Measurements from ENCODE around the gene INPP4B. TPM values are rescaled to one million over a fixed set of nuclear protein-coding genes. Genes with fewer than 3 reads are reported as not detected.

Gene INPP4B
- total RNA-seq, 1 experiment from 2014 or later = 17.6 TPM

DNA sequence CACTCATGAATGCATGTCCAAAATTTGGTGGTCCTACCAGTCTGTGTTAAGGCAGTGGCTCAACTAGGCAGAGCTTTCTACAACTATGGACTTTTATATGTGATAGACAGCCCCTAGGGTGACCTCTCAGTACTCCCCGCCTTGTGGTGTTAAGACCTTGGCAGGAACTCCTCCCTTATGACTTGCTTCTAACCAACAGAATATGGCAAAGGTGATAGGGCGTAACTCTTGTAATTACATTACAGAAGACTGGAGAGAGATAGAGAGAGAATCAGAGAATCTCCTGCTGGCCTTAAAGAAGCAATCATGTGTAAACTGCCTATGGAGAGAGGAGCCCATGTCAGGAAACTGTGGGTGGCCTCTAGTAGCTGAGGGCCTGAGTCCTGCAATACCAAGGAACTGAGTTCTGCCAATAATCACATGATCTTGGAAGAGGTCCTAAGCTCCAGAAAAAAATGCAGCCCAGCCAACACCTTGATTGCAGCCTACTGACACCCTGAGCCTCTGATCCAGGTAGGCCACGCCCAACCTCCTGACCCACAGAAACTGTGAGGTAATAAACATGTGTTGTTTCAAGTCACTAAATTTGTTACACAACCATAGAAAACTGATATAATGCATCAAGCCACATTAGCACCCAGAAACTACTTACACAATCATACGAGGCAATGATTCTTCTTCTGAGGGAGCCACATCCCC, 68.9 kb downstream of the INPP4B start:
- no peaks in the 10 kb centered on the region for H3K27me3 Mint-ChIP-seq (ENCODE audit: insufficient read depth, unreplicated experiment)
- intact Hi-C loops (cut with micrococcal nuclease) = no loop called here
- H3K27ac Mint-ChIP-seq (ENCODE audit: low read depth, unreplicated experiment) = peak overlapping the region; percentile 77
- TF ChIP-seq, protein P1, sequence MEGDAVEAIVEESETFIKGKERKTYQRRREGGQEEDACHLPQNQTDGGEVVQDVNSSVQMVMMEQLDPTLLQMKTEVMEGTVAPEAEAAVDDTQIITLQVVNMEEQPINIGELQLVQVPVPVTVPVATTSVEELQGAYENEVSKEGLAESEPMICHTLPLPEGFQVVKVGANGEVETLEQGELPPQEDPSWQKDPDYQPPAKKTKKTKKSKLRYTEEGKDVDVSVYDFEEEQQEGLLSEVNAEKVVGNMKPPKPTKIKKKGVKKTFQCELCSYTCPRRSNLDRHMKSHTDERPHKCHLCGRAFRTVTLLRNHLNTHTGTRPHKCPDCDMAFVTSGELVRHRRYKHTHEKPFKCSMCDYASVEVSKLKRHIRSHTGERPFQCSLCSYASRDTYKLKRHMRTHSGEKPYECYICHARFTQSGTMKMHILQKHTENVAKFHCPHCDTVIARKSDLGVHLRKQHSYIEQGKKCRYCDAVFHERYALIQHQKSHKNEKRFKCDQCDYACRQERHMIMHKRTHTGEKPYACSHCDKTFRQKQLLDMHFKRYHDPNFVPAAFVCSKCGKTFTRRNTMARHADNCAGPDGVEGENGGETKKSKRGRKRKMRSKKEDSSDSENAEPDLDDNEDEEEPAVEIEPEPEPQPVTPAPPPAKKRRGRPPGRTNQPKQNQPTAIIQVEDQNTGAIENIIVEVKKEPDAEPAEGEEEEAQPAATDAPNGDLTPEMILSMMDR (IDR thresholded peaks at IDR 0.05; ENCODE audit: unreplicated experiment) = no peak
- no peaks in the 10 kb centered on the region for H3K36me3 Mint-ChIP-seq (ENCODE audit: insufficient read depth, unreplicated experiment)
- no TSS peak for BruUV-seq (replicated peaks)
- ChIA-PET POLR2A (interaction anchor here (0.6 to 3.3 kb wide), 12 partner anchors 8 to 446 kb away, joined by 3 to 18 read pairs (median 4); no protein-coding TSS in a partner anchor), CTCF (no interaction called here)
- H3K4me3 Mint-ChIP-seq (ENCODE audit: unreplicated experiment) = no peak overlapping the region
- H3K4me1 Mint-ChIP-seq (ENCODE audit: insufficient read depth, unreplicated experiment) = peaks cover 34% of the 10 kb centered on the region
- H3K9me3 Mint-ChIP-seq (ENCODE audit: unreplicated experiment) = no peaks in the 10 kb centered on the region
- peak; percentile 86 for DNase-seq (ENCODE audit: unreplicated experiment)

DNA sequence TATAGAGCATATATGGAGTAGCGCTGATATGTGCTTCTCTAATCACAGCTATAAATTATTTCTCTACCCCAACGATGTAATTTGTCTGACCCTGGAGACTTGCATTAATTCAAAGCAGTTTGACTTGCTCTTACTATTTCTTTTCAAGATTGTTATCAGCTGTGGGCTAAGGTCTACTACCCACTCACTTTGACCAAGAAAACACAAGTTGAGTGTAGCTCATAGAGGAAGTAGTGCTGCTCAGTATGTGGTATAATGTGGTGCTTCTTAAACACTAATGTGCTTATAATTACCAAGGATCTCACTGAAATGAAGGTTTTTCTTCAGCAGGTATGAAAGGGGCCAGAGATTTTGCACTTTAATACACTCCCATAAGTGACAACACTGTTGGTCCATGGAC, 70.1 kb downstream of the INPP4B start:
- ChIA-PET CTCF (no interaction called here), POLR2A (interaction anchor here (1.4 to 3.3 kb wide), 4 partner anchors 22 to 371 kb away, joined by 3 to 16 read pairs (median 4); no protein-coding TSS in a partner anchor)
- BruUV-seq (replicated peaks) = no TSS peak
- intact Hi-C loops (cut with micrococcal nuclease) = no loop called here
- Mint-ChIP-seq H3K4me3 (ENCODE audit: unreplicated experiment) (no peak overlapping the region), H3K36me3 (ENCODE audit: insufficient read depth, unreplicated experiment) (no peaks in the 10 kb centered on the region), H3K27me3 (ENCODE audit: insufficient read depth, unreplicated experiment) (no peaks in the 10 kb centered on the region), H3K9me3 (ENCODE audit: unreplicated experiment) (no peaks in the 10 kb centered on the region), H3K27ac (ENCODE audit: low read depth, unreplicated experiment) (no peak overlapping the region), H3K4me1 (ENCODE audit: insufficient read depth, unreplicated experiment) (peaks cover 35% of the 10 kb centered on the region)
- TF ChIP-seq, protein P1 (IDR thresholded peaks at IDR 0.05; ENCODE audit: unreplicated experiment) = no peak
- DNase-seq (ENCODE audit: unreplicated experiment) = no peak

DNA sequence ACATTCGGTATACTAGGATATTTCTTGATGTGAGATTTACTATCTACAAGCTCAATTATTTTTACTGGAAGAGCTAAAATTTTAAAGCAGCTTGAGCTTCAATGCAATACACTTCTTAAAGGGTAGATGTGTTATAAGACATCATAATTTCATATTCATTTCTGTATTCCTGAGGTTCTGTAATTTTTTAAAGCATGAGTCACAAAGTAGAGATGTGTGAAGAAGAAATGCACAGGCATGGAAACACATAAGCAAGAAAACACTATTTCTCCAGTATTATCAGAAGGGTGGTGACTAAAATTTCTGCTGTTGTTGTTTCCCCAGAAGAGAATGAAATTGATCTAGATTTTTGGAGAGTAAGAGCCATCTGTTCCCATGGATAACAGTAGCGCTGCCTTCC, 72.6 kb downstream of the INPP4B start:
- Mint-ChIP-seq H3K27me3 (ENCODE audit: insufficient read depth, unreplicated experiment) (no peaks in the 10 kb centered on the region), H3K4me1 (ENCODE audit: insufficient read depth, unreplicated experiment) (peaks cover 22% of the 10 kb centered on the region), H3K4me3 (ENCODE audit: unreplicated experiment) (no peak overlapping the region), H3K9me3 (ENCODE audit: unreplicated experiment) (no peaks in the 10 kb centered on the region), H3K36me3 (ENCODE audit: insufficient read depth, unreplicated experiment) (no peaks in the 10 kb centered on the region), H3K27ac (ENCODE audit: low read depth, unreplicated experiment) (no peak overlapping the region)
- no peak for DNase-seq (ENCODE audit: unreplicated experiment)
- no TSS peak for BruUV-seq (replicated peaks)
- intact Hi-C loops (cut with micrococcal nuclease) = no loop called here
- CTCF ChIA-PET = interaction anchor here (0.5 kb wide), 1 partner anchor 1615 kb away, joined by 3 read pairs; no protein-coding TSS in a partner anchor
- TF ChIP-seq, protein P1 (IDR thresholded peaks at IDR 0.05; ENCODE audit: unreplicated experiment) = no peak
- POLR2A ChIA-PET = interaction anchor here (0.5 kb wide), 1 partner anchor 39 kb away, joined by 3 read pairs; no protein-coding TSS in a partner anchor

- intact Hi-C loops (cut with micrococcal nuclease) = no loop called here
- Mint-ChIP-seq H3K27ac (ENCODE audit: low read depth, unreplicated experiment) (no peak overlapping the region), H3K27me3 (ENCODE audit: insufficient read depth, unreplicated experiment) (no peaks in the 10 kb centered on the region), H3K36me3 (ENCODE audit: insufficient read depth, unreplicated experiment) (no peaks in the 10 kb centered on the region), H3K4me3 (ENCODE audit: unreplicated experiment) (no peak overlapping the region), H3K4me1 (ENCODE audit: insufficient read depth, unreplicated experiment) (no peaks in the 10 kb centered on the region), H3K9me3 (ENCODE audit: unreplicated experiment) (no peaks in the 10 kb centered on the region)
- no TSS peak for BruUV-seq (replicated peaks)
- ChIA-PET POLR2A (no interaction called here), CTCF (no interaction called here)
- TF ChIP-seq, protein P1 (IDR thresholded peaks at IDR 0.05; ENCODE audit: unreplicated experiment) = no peak
- DNase-seq (ENCODE audit: unreplicated experiment) = no peak
These were observed 83.8 kb downstream of the INPP4B start for GRCh38 chr4:142762280-142762679.
